K562 (cell line): ENCODE data around the gene C17orf78. TPM values are rescaled to one million over a fixed set of nuclear protein-coding genes. Genes with fewer than 3 reads are reported as not detected.

ENCODE experiments used
- CCAR2 ChIP-seq: fragments of 200-400 bp; formaldehyde crosslinking; IDR thresholded peaks from 2 replicates; pipeline ENCODE4 v1.6.1; 2017; ENCODE audit warnings: mild to moderate bottlenecking, low read depth, low read length
- CHD7 ChIP-seq: fragments of 200-600 bp; sonication (generic); IDR thresholded peaks from one replicate; pipeline ENCODE4 v1.6.1; 2012; ENCODE audit warnings: mild to moderate bottlenecking, low read depth, low read length, inconsistent platforms
- FOXJ3 ChIP-seq: sonication (generic); formaldehyde crosslinking; IDR thresholded peaks from 2 replicates; pipeline ENCODE4 v1.4.0; 2020; ENCODE audit warnings: mild to moderate bottlenecking, missing genetic modification reagents
- HLTF ChIP-seq: fragments of 450-650 bp; IDR thresholded peaks from 2 replicates; pipeline ENCODE4 v1.6.1; 2016
- ILF3 ChIP-seq: fragments of 450-650 bp; IDR thresholded peaks from 2 replicates; pipeline ENCODE4 v1.6.1; 2018; ENCODE audit warnings: antibody characterized with exemption, mild to moderate bottlenecking, moderate library complexity, borderline replicate concordance
- LEF1 ChIP-seq: fragments of 450-650 bp; IDR thresholded peaks from 2 replicates; pipeline ENCODE4 v1.6.1; 2016; ENCODE audit warnings: mild to moderate bottlenecking
- MCM3 ChIP-seq: fragments of 450-650 bp; IDR thresholded peaks from 2 replicates; pipeline ENCODE4 v1.6.1; 2016
- PYGO2 ChIP-seq: fragments of 450-650 bp; IDR thresholded peaks from 2 replicates; pipeline ENCODE4 v1.6.1; 2016; ENCODE audit warnings: mild to moderate bottlenecking, missing genetic modification characterization, moderate library complexity, missing compliant biosample characterization
- RBM22 ChIP-seq: fragments of 200-400 bp; formaldehyde crosslinking; IDR thresholded peaks from 2 replicates; pipeline ENCODE4 v1.6.1; 2018; ENCODE audit warnings: low read length, low read depth; ENCODE audit not compliant: poor library complexity, severe bottlenecking
- SMARCC2 ChIP-seq: fragments of 450-650 bp; IDR thresholded peaks from 2 replicates; pipeline ENCODE4 v1.6.1; 2017; ENCODE audit warnings: antibody characterized with exemption, moderate library complexity, mild to moderate bottlenecking, low read depth
- THAP12 ChIP-seq: fragments of 250-450 bp; sonication (Bioruptor Pico); IDR thresholded peaks from 2 replicates; pipeline ENCODE4 v1.9.0; 2021; ENCODE audit warnings: mild to moderate bottlenecking, inconsistent platforms
- ZKSCAN1 ChIP-seq: fragments of 150-350 bp; IDR thresholded peaks from 2 replicates; pipeline ENCODE4 v1.6.1; 2016; ENCODE audit warnings: low read depth, low read length
- ZNF143 ChIP-seq: sonication (generic); formaldehyde crosslinking; IDR thresholded peaks from 2 replicates; pipeline ENCODE4 v1.9.0; 2022; ENCODE audit warnings: mild to moderate bottlenecking, missing genetic modification reagents
- ZNF511 ChIP-seq: sonication (generic); formaldehyde crosslinking; IDR thresholded peaks from 2 replicates; pipeline ENCODE4 v1.8.0; 2022; ENCODE audit warnings: mild to moderate bottlenecking, missing genetic modification reagents
- polyA plus RNA-seq, 8 experiments: library from polyadenylated mRNA; depleted of rRNA in 4 of 8; stranded (reverse) in 5 of 8; unstranded in 3 of 8; fragments of >200 nt; fragmentation: Nextera tagmentation in 2 of 8; fragmentation: Illumina TruSeq in 1 of 8; extraction: Ambion mirVana in 2 of 8; extraction: Trizol in 1 of 8; gene quantifications; 2 replicates each; pipeline versions ENCODE4 v1.2.1 to v1.2.3, GENCODE V29; 2011 to 2014; ENCODE audit warnings: inconsistent platforms in 1 of 8, missing spikeins in 1 of 8
- total RNA-seq, 7 experiments: library from RNA; depleted of rRNA in 6 of 7; stranded (reverse); fragments of >200 nt in 6 of 7; fragmentation: Illumina TruSeq in 2 of 7; extraction: Trizol in 2 of 7; gene quantifications; 2 replicates each; pipeline versions ENCODE4 v1.2.1 to v1.2.3, GENCODE V29; 2011 to 2021; ENCODE audit warnings: low replicate concordance in 1 of 7

The C17orf78 gene
- total and polyA plus RNA-seq, 9 of the 15 experiments (the other 6 are each of a cell fraction or from before 2014, with no cell fraction given): not detected

- TF ChIP-seq ZNF511 (CRISPR knock-in tag) (0 out of 2 replicates have a peak, but pooled peaks have one; percentile 43), ZNF143 (CRISPR knock-in tag) (no peak), SMARCC2 (no peak), FOXJ3 (CRISPR knock-in tag) (no peak), PYGO2 (tag) (no peak), CCAR2 (no peak), ZKSCAN1 (0 out of 2 replicates have a peak, but pooled peaks have one; percentile 15), MCM3 (no peak), LEF1 (no peak), RBM22 (peak; percentile 43), ILF3 (no peak), HLTF (no peak), THAP12 (CRISPR knock-in tag) (no peak), CHD7 (no peak)
Observed at GRCh38 chr17:37358830-37359681, 16.7 kb upstream of the C17orf78 start (continued).
